Measurements from ENCODE around the gene CR2.
"Not testable (repeated sequence)": the region's sequence is repeated elsewhere in the genome, so short reads cannot be mapped to it uniquely, and the experiment has no call there.

Gene CR2

GRCh38 chr1:207428783-207429182 lies 25.3 kb upstream of the CR2 start:
- Histone ChIP-seq H3K9me3 (ENCODE audit: severe bottlenecking) (no peaks in the 10 kb centered on the region), H3K4me3 (ENCODE audit: severe bottlenecking) (no peak overlapping the region), H3K4me1 (ENCODE audit: insufficient read depth, poor library complexity, severe bottlenecking) (no peaks in the 10 kb centered on the region), H3K36me3 (ENCODE audit: low read depth) (no peaks in the 10 kb centered on the region), H3K27me3 (ENCODE audit: insufficient read depth, poor library complexity, severe bottlenecking) (peaks cover 10% of the 10 kb centered on the region), H3K27ac (ENCODE audit: poor library complexity, severe bottlenecking) (no peak overlapping the region)
- ATAC-seq (ENCODE audit: low read depth): no peak
- TF ChIP-seq CTCF (IDR thresholded peaks at IDR 0.05; ENCODE audit: poor library complexity, severe bottlenecking): no peak
- DNase-seq (ENCODE audit: low spot score): no peak

GRCh38 chr1:207429963-207430362 lies 24.2 kb upstream of the CR2 start:
- ATAC-seq (ENCODE audit: low read depth): no peak
- Histone ChIP-seq H3K27ac (ENCODE audit: poor library complexity, severe bottlenecking) (no peak overlapping the region), H3K4me3 (ENCODE audit: severe bottlenecking) (no peak overlapping the region), H3K4me1 (ENCODE audit: insufficient read depth, poor library complexity, severe bottlenecking) (no peaks in the 10 kb centered on the region), H3K36me3 (ENCODE audit: low read depth) (no peaks in the 10 kb centered on the region), H3K27me3 (ENCODE audit: insufficient read depth, poor library complexity, severe bottlenecking) (peaks cover 3% of the 10 kb centered on the region), H3K9me3 (ENCODE audit: severe bottlenecking) (peaks cover under 1% of the 10 kb centered on the region)
- no peak for DNase-seq (ENCODE audit: low spot score)
- TF ChIP-seq CTCF (IDR thresholded peaks at IDR 0.05; ENCODE audit: poor library complexity, severe bottlenecking): no peak

- H3K9me3 ChIP-seq (ENCODE audit: severe bottlenecking): peaks cover 3% of the 10 kb centered on the region
- no peak for TF ChIP-seq CTCF (IDR thresholded peaks at IDR 0.05; ENCODE audit: poor library complexity, severe bottlenecking)
- no peaks in the 10 kb centered on the region for H3K4me1 ChIP-seq (ENCODE audit: insufficient read depth, poor library complexity, severe bottlenecking)
- ATAC-seq (ENCODE audit: low read depth) (no peak), DNase-seq (ENCODE audit: low spot score) (no peak)
- H3K36me3 ChIP-seq (ENCODE audit: low read depth): no peaks in the 10 kb centered on the region
- H3K27ac ChIP-seq (ENCODE audit: poor library complexity, severe bottlenecking): no peak overlapping the region
- no peak overlapping the region for H3K4me3 ChIP-seq (ENCODE audit: severe bottlenecking)
- H3K27me3 ChIP-seq (ENCODE audit: insufficient read depth, poor library complexity, severe bottlenecking): peaks cover 4% of the 10 kb centered on the region
Measured at GRCh38 chr1:207430602-207431001, 23.5 kb upstream of the CR2 start.

GRCh38 chr1:207431508-207431907 lies 22.6 kb upstream of the CR2 start:
- Histone ChIP-seq H3K9me3 (ENCODE audit: severe bottlenecking) (peaks cover 3% of the 10 kb centered on the region), H3K36me3 (ENCODE audit: low read depth) (no peaks in the 10 kb centered on the region), H3K4me3 (ENCODE audit: severe bottlenecking) (no peak overlapping the region), H3K27ac (ENCODE audit: poor library complexity, severe bottlenecking) (no peak overlapping the region), H3K4me1 (ENCODE audit: insufficient read depth, poor library complexity, severe bottlenecking) (no peaks in the 10 kb centered on the region), H3K27me3 (ENCODE audit: insufficient read depth, poor library complexity, severe bottlenecking) (peaks cover 13% of the 10 kb centered on the region)
- no peak for TF ChIP-seq CTCF (IDR thresholded peaks at IDR 0.05; ENCODE audit: poor library complexity, severe bottlenecking)
- DNase-seq (ENCODE audit: low spot score) (no peak), ATAC-seq (ENCODE audit: low read depth) (no peak)

- peaks cover 3% of the 10 kb centered on the region for H3K9me3 ChIP-seq (ENCODE audit: severe bottlenecking)
- H3K36me3 ChIP-seq (ENCODE audit: low read depth): no peaks in the 10 kb centered on the region
- H3K4me3 ChIP-seq (ENCODE audit: severe bottlenecking): no peak overlapping the region
- H3K4me1 ChIP-seq (ENCODE audit: insufficient read depth, poor library complexity, severe bottlenecking): no peaks in the 10 kb centered on the region
- peaks cover 15% of the 10 kb centered on the region for H3K27me3 ChIP-seq (ENCODE audit: insufficient read depth, poor library complexity, severe bottlenecking)
- DNase-seq (ENCODE audit: low spot score) (no peak), ATAC-seq (ENCODE audit: low read depth) (no peak)
- no peak overlapping the region for H3K27ac ChIP-seq (ENCODE audit: poor library complexity, severe bottlenecking)
- TF ChIP-seq CTCF (IDR thresholded peaks at IDR 0.05; ENCODE audit: poor library complexity, severe bottlenecking): no peak
Measured at GRCh38 chr1:207433435-207433834, 20.7 kb upstream of the CR2 start.

GRCh38 chr1:207436746-207437145 lies 17.4 kb upstream of the CR2 start:
- not testable (repeated sequence) for H3K4me3 ChIP-seq (ENCODE audit: severe bottlenecking); H3K36me3 ChIP-seq (ENCODE audit: low read depth); H3K4me1 ChIP-seq (ENCODE audit: insufficient read depth, poor library complexity, severe bottlenecking); H3K9me3 ChIP-seq (ENCODE audit: severe bottlenecking); H3K27ac ChIP-seq (ENCODE audit: poor library complexity, severe bottlenecking); DNase-seq (ENCODE audit: low spot score); ATAC-seq (ENCODE audit: low read depth)
- peaks cover 31% of the 10 kb centered on the region for H3K27me3 ChIP-seq (ENCODE audit: insufficient read depth, poor library complexity, severe bottlenecking)
